ENCODE data around the gene DSP. TPM values are rescaled to one million over a fixed set of nuclear protein-coding genes. Genes with fewer than 3 reads are reported as not detected.

The DSP gene
- total RNA-seq, 1 donor from 2014 or later = 172 TPM

DNA sequence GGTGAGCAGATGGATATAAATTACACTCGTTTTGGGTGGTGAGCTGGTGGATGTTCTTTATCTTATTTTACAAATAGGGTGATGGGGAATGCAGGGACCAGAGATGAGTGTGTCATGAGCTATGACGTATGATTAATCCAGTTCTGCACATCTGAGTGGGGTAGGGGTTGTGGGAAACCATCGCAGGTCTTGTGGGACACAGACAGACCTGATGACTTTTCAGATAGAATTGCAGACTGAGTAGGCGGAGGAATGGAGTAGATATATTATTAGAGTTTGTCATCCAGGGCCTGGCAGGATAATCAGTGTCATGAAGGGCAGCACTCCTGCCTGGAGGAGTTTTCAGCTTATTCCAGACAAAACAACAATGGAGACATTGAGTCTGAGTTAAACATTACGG, 12.9 kb upstream of the DSP start:
- no peak for TF ChIP-seq CTCF (IDR thresholded peaks at IDR 0.05; ENCODE audit: unreplicated experiment)
- Mint-ChIP-seq H3K4me1 (peaks cover 69% of the 10 kb centered on the region), H3K9me3 (no peaks in the 10 kb centered on the region), H3K36me3 (no peaks in the 10 kb centered on the region), H3K27me3 (ENCODE audit: low read depth) (no peaks in the 10 kb centered on the region), H3K27ac (peak overlapping the region; percentile 93), H3K4me3 (no peak overlapping the region)
- DNase-seq (ENCODE audit: low spot score in 2 of 2, unreplicated experiment in 2 of 2) = no peak

DNA sequence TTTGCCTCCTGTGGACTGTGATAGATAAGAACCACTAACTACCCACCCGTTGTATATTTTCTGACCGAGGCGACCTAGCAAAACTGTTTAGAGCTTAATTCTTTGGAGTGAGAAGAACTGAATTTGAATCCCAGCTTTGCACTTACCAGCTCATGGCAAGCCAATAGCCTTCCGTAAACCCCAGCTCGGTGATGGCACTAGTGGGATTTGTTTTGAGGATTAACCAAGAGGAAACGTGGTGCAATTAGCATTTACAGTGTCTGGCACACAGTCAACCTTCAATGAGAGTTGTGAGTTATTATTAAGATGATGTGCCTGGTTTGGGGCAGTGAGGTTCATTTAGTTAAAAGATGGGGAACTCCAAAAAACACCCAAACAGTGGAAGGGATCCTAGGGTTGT, 12.3 kb upstream of the DSP start:
- H3K4me1 Mint-ChIP-seq = peaks cover 68% of the 10 kb centered on the region
- H3K27ac Mint-ChIP-seq = peak overlapping the region; percentile 93
- H3K27me3 Mint-ChIP-seq (ENCODE audit: low read depth) = no peaks in the 10 kb centered on the region

GRCh38 chr6:7532232-7532631, 9.2 kb upstream of the DSP start:
- Mint-ChIP-seq H3K4me1 (peaks cover 54% of the 10 kb centered on the region), H3K27me3 (ENCODE audit: low read depth) (no peaks in the 10 kb centered on the region), H3K36me3 (no peaks in the 10 kb centered on the region)

More for the DNA sequence above, 12.3 kb upstream of the DSP start:
- no peaks in the 10 kb centered on the region for H3K9me3 Mint-ChIP-seq
- DNase-seq (ENCODE audit: low spot score in 2 of 2, unreplicated experiment in 2 of 2) = no peak
- H3K4me3 Mint-ChIP-seq = no peak overlapping the region
- H3K36me3 Mint-ChIP-seq = no peaks in the 10 kb centered on the region
- TF ChIP-seq CTCF (IDR thresholded peaks at IDR 0.05; ENCODE audit: unreplicated experiment) = no peak

GRCh38 chr6:7532821-7533220, 8.7 kb upstream of the DSP start:
- H3K27ac Mint-ChIP-seq = peak overlapping the region; percentile 85
- peaks cover 55% of the 10 kb centered on the region for H3K4me1 Mint-ChIP-seq
- TF ChIP-seq CTCF (IDR thresholded peaks at IDR 0.05; ENCODE audit: unreplicated experiment) = no peak
- no peaks in the 10 kb centered on the region for H3K9me3 Mint-ChIP-seq
- DNase-seq (ENCODE audit: low spot score in 2 of 2, unreplicated experiment in 2 of 2) = no peak
- H3K27me3 Mint-ChIP-seq (ENCODE audit: low read depth) = no peaks in the 10 kb centered on the region
- no peaks in the 10 kb centered on the region for H3K36me3 Mint-ChIP-seq
- peak overlapping the region; percentile 37 for H3K4me3 Mint-ChIP-seq

More at GRCh38 chr6:7532232-7532631, 9.2 kb upstream of the DSP start:
- Mint-ChIP-seq H3K9me3 (no peaks in the 10 kb centered on the region), H3K27ac (peak overlapping the region; percentile 85), H3K4me3 (peak overlapping the region; percentile 37)
- no peak for TF ChIP-seq CTCF (IDR thresholded peaks at IDR 0.05; ENCODE audit: unreplicated experiment)
- peak in 1 of 2 experiments; percentile 57 for DNase-seq (ENCODE audit: low spot score in 2 of 2, unreplicated experiment in 2 of 2)

DNA sequence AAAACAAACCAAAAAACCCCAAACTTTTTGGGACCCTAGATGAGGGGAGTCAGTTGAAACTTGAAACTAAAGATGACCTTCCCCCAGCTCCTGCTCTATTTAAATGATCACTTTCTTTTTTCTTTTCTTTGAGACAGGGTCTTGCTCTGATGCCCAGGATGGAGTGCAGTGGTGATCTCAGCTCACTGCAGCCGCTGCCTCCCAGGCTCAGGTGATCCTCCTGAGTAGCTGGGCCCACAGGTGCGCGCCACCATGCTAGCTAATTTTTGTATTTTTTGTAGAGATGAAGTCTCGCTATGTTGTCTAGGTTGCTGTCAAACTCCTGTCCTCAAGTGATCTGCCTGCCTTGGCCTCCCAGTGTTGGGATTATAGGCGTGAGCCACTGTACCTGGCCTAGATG, 7.3 kb upstream of the DSP start:
- H3K4me1 Mint-ChIP-seq = peaks cover 53% of the 10 kb centered on the region
- no peaks in the 10 kb centered on the region for H3K27me3 Mint-ChIP-seq (ENCODE audit: low read depth)
- H3K9me3 Mint-ChIP-seq = no peaks in the 10 kb centered on the region
- no peak for TF ChIP-seq CTCF (IDR thresholded peaks at IDR 0.05; ENCODE audit: unreplicated experiment)
- no peak for DNase-seq (ENCODE audit: low spot score in 2 of 2, unreplicated experiment in 2 of 2)
- no peaks in the 10 kb centered on the region for H3K36me3 Mint-ChIP-seq
- H3K4me3 Mint-ChIP-seq = no peak overlapping the region
- peak overlapping the region; percentile 76 for H3K27ac Mint-ChIP-seq

- Mint-ChIP-seq H3K4me1 (peaks cover 55% of the 10 kb centered on the region), H3K9me3 (no peaks in the 10 kb centered on the region), H3K4me3 (no peak overlapping the region), H3K27me3 (ENCODE audit: low read depth) (no peaks in the 10 kb centered on the region), H3K27ac (no peak overlapping the region), H3K36me3 (no peaks in the 10 kb centered on the region)
- TF ChIP-seq CTCF (IDR thresholded peaks at IDR 0.05; ENCODE audit: unreplicated experiment) = no peak
- no peak for DNase-seq (ENCODE audit: low spot score in 2 of 2, unreplicated experiment in 2 of 2)
Observed at GRCh38 chr6:7535498-7535897, 6.0 kb upstream of the DSP start.
